Keratinocyte (primary cell): ENCODE results near the gene FGFR1OP2. TPM values are rescaled to one million over a fixed set of nuclear protein-coding genes. Genes with fewer than 3 reads are reported as not detected.
A peak's percentile ranks its signal among the peaks of the same experiment; 100 is the strongest.

ENCODE experiments used
- DNase-seq: peaks from one replicate; pipeline ENCODE4 v3.0.0-alpha.2; 2011; ENCODE audit warnings: low read depth, missing footprints, low spot score
- FAIRE-seq: peaks from 2 replicates; lab custom pipeline; 2011; peaks lifted over from hg19 to GRCh38; lab: Jason Lieb, UNC
- H2AFZ ChIP-seq: 2 replicates; pipeline ENCODE4 v1.6.0; 2012; ENCODE audit warnings: low read length, control low read depth, inconsistent platforms; ENCODE audit not compliant: control insufficient read depth
- H3K27ac ChIP-seq: 2 replicates; pipeline ENCODE4 v1.5.1; 2011; ENCODE audit warnings: low read length; ENCODE audit not compliant: control insufficient read depth, insufficient read depth
- H3K27me3 ChIP-seq: 3 replicates; pipeline ENCODE4 v1.6.0; 2011; ENCODE audit warnings: low read length; ENCODE audit not compliant: control insufficient read depth, insufficient read depth; ENCODE audit errors: extremely low read depth
- H3K36me3 ChIP-seq, 2 experiments: 2 replicates in 1 of 2; 3 replicates in 1 of 2; pipeline ENCODE4 v1.5.1; 2011; ENCODE audit warnings: low read length in 2 of 2, mild to moderate bottlenecking in 1 of 2; ENCODE audit not compliant: control insufficient read depth in 2 of 2, insufficient read depth in 2 of 2; ENCODE audit errors: extremely low read depth in 1 of 2
- H3K4me1 ChIP-seq: 3 replicates; pipeline ENCODE4 v1.5.1; 2011; ENCODE audit warnings: low read length; ENCODE audit not compliant: control insufficient read depth, insufficient read depth; ENCODE audit errors: extremely low read depth
- H3K4me2 ChIP-seq: 3 replicates; pipeline ENCODE4 v1.6.0; 2011; ENCODE audit warnings: low read depth, low read length; ENCODE audit not compliant: control insufficient read depth, insufficient read depth; ENCODE audit errors: extremely low read depth
- H3K4me3 ChIP-seq, 3 experiments: fragments of 200-600 bp in 1 of 3; sonication (generic) in 1 of 3; 2 replicates in 2 of 3; 3 replicates in 1 of 3; pipeline ENCODE4 v1.5.1; 2011 to 2016; ENCODE audit warnings: low read length in 3 of 3, mild to moderate bottlenecking in 3 of 3, control low read depth in 2 of 3, inconsistent platforms in 1 of 3, low read depth in 1 of 3, mixed read lengths in 1 of 3, mixed run types in 1 of 3, moderate library complexity in 1 of 3; ENCODE audit not compliant: control insufficient read depth in 2 of 3, insufficient read depth in 2 of 3; ENCODE audit errors: extremely low read depth in 1 of 3
- H3K79me2 ChIP-seq: 2 replicates; pipeline ENCODE4 v1.6.0; 2012; ENCODE audit warnings: low read length; ENCODE audit not compliant: control insufficient read depth, insufficient read depth
- H3K9ac ChIP-seq: 3 replicates; pipeline ENCODE4 v1.6.0; 2011; ENCODE audit warnings: low read length; ENCODE audit not compliant: control insufficient read depth, insufficient read depth; ENCODE audit errors: extremely low read depth
- H3K9me1 ChIP-seq: 3 replicates; pipeline ENCODE4 v1.6.0; 2011; ENCODE audit warnings: low read length; ENCODE audit not compliant: control insufficient read depth, insufficient read depth; ENCODE audit errors: extremely low read depth
- H3K9me3 ChIP-seq: 2 replicates; pipeline ENCODE4 v1.5.1; 2012; ENCODE audit warnings: low read depth, low read length; ENCODE audit not compliant: control insufficient read depth
- H4K20me1 ChIP-seq: 3 replicates; pipeline ENCODE4 v1.6.0; 2011; ENCODE audit warnings: low read length; ENCODE audit not compliant: control insufficient read depth, insufficient read depth; ENCODE audit errors: extremely low read depth
- EZH2 ChIP-seq: IDR thresholded peaks from one replicate; pipeline ENCODE4 v1.6.1; 2012; ENCODE audit warnings: inconsistent platforms, mild to moderate bottlenecking, low read length, moderate library complexity
- dilution Hi-C: fragments of 300-500 bp; cut with MboI; formaldehyde crosslinking; loops from one replicate; pipeline ENCODE4 v1.7.0; 2020; ENCODE audit warnings: low sequenced_read_pairs; ENCODE audit not compliant: extremely low pct_ligation_motif_present
- polyA plus RNA-seq, 5 experiments: library from polyadenylated mRNA; depleted of rRNA in 3 of 5; stranded (reverse) in 3 of 5; stranded (forward) in 1 of 5; unstranded in 1 of 5; fragments of >200 nt; gene quantifications; 1 replicate in 1 of 5; 2 replicates in 3 of 5; 3 replicates in 1 of 5; pipeline versions ENCODE4 v1.2.1 to v1.2.3, GENCODE V29; 2011 to 2012; ENCODE audit warnings: missing spikeins in 2 of 5, low read depth in 1 of 5, low replicate concordance in 1 of 5
- TF ChIP-seq, protein P1 (sequence below), 3 experiments: IDR thresholded peaks in 1 of 3; conservative IDR thresholded peaks in 1 of 3; optimal IDR thresholded peaks in 1 of 3; 2 replicates in 2 of 3; 3 replicates in 1 of 3; pipeline versions ENCODE3 to v1.5.1; 2011; ENCODE audit warnings: low read length in 3 of 3, mild to moderate bottlenecking in 3 of 3, moderate library complexity in 2 of 3, control low read depth in 1 of 3, inconsistent platforms in 1 of 3; ENCODE audit not compliant: insufficient read depth in 2 of 3; ENCODE audit errors: extremely low read depth in 1 of 3

FGFR1OP2 gene
- polyA plus RNA-seq, 1 donor (not counting 4 experiments of a cell fraction or from before 2014, with no cell fraction given), result 34.9 TPM

DNA sequence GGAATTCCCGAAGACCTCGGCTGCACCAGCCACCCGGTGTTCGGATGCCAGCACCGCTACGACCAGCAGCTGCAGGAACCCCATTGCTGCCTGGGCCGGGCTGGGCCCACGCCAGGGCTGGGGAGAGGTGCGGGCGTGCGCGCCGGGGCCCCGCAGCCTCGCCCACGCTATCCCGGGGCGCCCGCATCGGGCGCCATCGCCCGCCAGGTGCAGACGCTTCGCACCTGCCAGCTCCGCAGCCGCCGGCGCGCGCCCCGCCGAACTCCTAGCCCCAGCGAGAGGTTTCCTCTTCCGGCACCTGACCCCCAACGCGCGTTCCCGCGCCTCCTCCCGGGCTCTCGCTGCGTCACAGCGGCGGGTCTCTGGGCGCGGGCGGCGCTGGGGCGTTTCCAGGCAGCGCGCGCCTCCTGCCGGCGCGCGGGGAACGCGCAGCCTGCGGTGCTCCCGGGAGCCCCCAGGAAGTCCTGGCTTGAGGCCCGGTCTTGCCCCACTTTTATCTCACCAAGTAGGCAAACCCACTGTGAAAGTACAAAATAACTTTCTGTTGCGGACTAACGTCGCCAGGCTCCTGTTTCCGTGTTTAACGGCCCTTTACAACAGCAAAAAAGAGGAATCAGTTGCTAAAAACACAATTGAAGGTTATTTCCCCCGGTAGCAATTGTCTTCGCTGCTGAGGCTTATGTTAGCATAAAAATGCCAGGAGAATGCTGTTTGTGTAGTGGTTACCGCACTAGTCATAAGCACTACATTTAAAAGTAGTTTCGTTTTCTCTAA lies 76.0 kb downstream of the FGFR1OP2 start, which contains the start of gene TM7SF3:
Gene TM7SF3 (minus strand): TSS at position 300 of the 774 bp plus-strand sequence. CDS start 216 bp downstream, at position 84.
- no peaks in the 10 kb centered on the region for H3K27me3 ChIP-seq
- H3K4me1 ChIP-seq, result peaks cover 44% of the 10 kb centered on the region
- peak within 1 kb of the TSS; percentile 90 to 93 (median 91) for H3K4me3 ChIP-seq
- H3K9ac ChIP-seq, result peak within 1 kb of the TSS; percentile 88
- peak within 1 kb of the TSS; percentile 97 for H3K4me2 ChIP-seq
- peaks cover 44% of the 10 kb centered on the region for H3K79me2 ChIP-seq
- peak; percentile 46 for DNase-seq
- peak within 1 kb of the TSS; percentile 95 for H3K27ac ChIP-seq
- H3K9me1 ChIP-seq, result no peaks in the 10 kb centered on the region
- dilution Hi-C loops, result no loop called here
- no peaks in the 10 kb centered on the region for H4K20me1 ChIP-seq
- H3K36me3 ChIP-seq, result peaks cover 0 to 2% of the 10 kb centered on the region in 2 experiments
- no peaks in the 10 kb centered on the region for H3K9me3 ChIP-seq
- no peak for TF ChIP-seq EZH2
- TF ChIP-seq, protein P1, sequence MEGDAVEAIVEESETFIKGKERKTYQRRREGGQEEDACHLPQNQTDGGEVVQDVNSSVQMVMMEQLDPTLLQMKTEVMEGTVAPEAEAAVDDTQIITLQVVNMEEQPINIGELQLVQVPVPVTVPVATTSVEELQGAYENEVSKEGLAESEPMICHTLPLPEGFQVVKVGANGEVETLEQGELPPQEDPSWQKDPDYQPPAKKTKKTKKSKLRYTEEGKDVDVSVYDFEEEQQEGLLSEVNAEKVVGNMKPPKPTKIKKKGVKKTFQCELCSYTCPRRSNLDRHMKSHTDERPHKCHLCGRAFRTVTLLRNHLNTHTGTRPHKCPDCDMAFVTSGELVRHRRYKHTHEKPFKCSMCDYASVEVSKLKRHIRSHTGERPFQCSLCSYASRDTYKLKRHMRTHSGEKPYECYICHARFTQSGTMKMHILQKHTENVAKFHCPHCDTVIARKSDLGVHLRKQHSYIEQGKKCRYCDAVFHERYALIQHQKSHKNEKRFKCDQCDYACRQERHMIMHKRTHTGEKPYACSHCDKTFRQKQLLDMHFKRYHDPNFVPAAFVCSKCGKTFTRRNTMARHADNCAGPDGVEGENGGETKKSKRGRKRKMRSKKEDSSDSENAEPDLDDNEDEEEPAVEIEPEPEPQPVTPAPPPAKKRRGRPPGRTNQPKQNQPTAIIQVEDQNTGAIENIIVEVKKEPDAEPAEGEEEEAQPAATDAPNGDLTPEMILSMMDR (optimal IDR thresholded peaks at IDR 0.05 in 1 of 3, IDR thresholded peaks at IDR 0.05 in 1 of 3, conservative IDR thresholded peaks at IDR 0.05 in 1 of 3; ENCODE audit: extremely low read depth in 1 of 3, insufficient read depth in 2 of 3, low read length in 3 of 3), result peak; percentile 79 to 84 (median 83)
- no peak for FAIRE-seq
- peak within 1 kb of the TSS; percentile 96 for H2AFZ ChIP-seq

DNA sequence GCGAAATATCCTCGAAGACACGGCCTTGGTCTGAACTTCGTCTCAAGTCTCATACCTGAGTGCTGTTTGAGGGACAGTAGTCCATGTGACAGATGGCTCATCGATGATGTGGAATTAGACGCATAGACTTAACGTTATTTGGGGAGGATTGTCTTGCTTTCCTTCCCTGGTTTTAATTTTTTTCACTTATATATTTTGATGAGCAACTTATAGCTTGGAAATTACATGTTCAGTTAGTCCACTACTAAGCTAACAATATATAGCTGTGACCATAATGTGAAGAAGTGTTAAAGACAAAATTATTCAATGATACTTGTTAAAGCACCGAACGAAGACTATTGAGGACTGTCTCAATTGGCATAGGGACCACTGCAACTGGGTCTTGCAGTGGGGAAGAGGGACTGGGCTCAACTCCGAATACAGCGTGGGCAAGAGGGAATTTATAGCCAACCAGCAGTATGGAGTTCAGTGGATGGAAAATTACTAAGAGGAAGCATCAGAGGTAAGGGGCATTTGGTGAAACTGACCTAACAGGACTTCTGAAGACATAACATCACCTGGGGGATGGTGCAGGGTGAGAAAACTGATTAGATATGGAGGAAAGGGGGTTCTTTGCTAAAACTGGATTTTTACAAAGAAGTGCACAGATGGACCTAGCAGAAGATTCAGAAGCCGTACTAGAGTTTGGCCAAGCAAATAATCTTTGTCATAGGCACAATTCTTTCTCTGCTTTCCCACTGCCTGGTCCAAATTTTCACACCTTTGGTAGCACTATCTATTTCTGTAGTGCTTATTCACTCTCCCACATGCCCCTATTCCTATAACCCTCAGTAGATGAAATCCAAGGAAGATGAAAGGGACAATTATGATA lies 76.8 kb downstream of the FGFR1OP2 start:
- Histone ChIP-seq H3K4me2 (peak overlapping the region; percentile 97), H3K27ac (peak overlapping the region; percentile 95), H4K20me1 (no peaks in the 10 kb centered on the region), H2AFZ (peak overlapping the region; percentile 96), H3K27me3 (no peaks in the 10 kb centered on the region), H3K9me1 (no peaks in the 10 kb centered on the region), H3K36me3 (peaks cover 0 to 2% of the 10 kb centered on the region in 2 experiments), H3K4me1 (peaks cover 37% of the 10 kb centered on the region), H3K9me3 (no peaks in the 10 kb centered on the region), H3K4me3 (peak overlapping the region in 2 of 3 experiments; percentile 60 to 75), H3K9ac (peak overlapping the region; percentile 88), H3K79me2 (peaks cover 35% of the 10 kb centered on the region)
- dilution Hi-C loops, result no loop called here
- DNase-seq, result no peak
- no peak for TF ChIP-seq EZH2
- TF ChIP-seq, protein P1 (optimal IDR thresholded peaks at IDR 0.05 in 1 of 3, IDR thresholded peaks at IDR 0.05 in 1 of 3, conservative IDR thresholded peaks at IDR 0.05 in 1 of 3; ENCODE audit: extremely low read depth in 1 of 3, insufficient read depth in 2 of 3, low read length in 3 of 3), result no peak
- FAIRE-seq, result no peak
